ENCODE results near the gene JADE2. TPM values are rescaled to one million over a fixed set of nuclear protein-coding genes. Genes with fewer than 3 reads are reported as not detected.
A peak's percentile ranks its signal among the peaks of the same experiment; 100 is the strongest.
"Not testable (repeated sequence)": the region's sequence is repeated elsewhere in the genome, so short reads cannot be mapped to it uniquely, and the experiment has no call there.

JADE2 gene
- total and polyA plus RNA-seq, 2 donors (not counting 3 experiments of a cell fraction or from before 2014, with no cell fraction given), result 11.6 to 31.1 TPM

- H3K9me1 ChIP-seq (replicated peaks; ENCODE audit: control insufficient read depth, extremely low read depth, insufficient read depth, low read length), result no peaks in the 10 kb centered on the region
- intact Hi-C loops (cut with micrococcal nuclease), result loop anchor here (1.0 kb wide), 1 partner anchor 29 kb away; no protein-coding TSS in a partner anchor
- FAIRE-seq, result peak; percentile 84
- CTCF ChIA-PET, result interaction anchor here (1.0 to 2.3 kb wide), 6 partner anchors 9 to 31 kb away, joined by 5 to 17 read pairs (median 10); no protein-coding TSS in a partner anchor
- no peaks in the 10 kb centered on the region for H3K9me3 ChIP-seq (replicated peaks; ENCODE audit: control insufficient read depth, insufficient read depth, low read length)
- TF ChIP-seq MYC (IDR thresholded peaks at IDR 0.05; ENCODE audit: low read depth, low read length) (no peak), FOS (IDR thresholded peaks at IDR 0.05; ENCODE audit: borderline replicate concordance, insufficient read depth, low read length) (peak; percentile 83), JUN (IDR thresholded peaks at IDR 0.05; ENCODE audit: borderline replicate concordance, insufficient read depth, insufficient read length, low read depth) (peak; percentile 20), CTCF (IDR thresholded peaks at IDR 0.05; ENCODE audit: extremely low read depth in 1 of 2, insufficient read depth in 1 of 2, low read depth in 1 of 2, low read length in 2 of 2) (no peak), MAX (IDR thresholded peaks at IDR 0.05; ENCODE audit: insufficient read depth, insufficient read length) (no peak), POLR2AphosphoS5 (IDR thresholded peaks at IDR 0.05; ENCODE audit: insufficient read depth, low read depth, low read length) (peak; percentile 52), GATA2 (IDR thresholded peaks at IDR 0.05; ENCODE audit: insufficient read depth, insufficient read length, low read depth, low read length) (peak; percentile 66), EZH2 (IDR thresholded peaks at IDR 0.05; ENCODE audit: borderline replicate concordance, low read depth, low read length, severe bottlenecking) (no peak), POLR2A (IDR thresholded peaks at IDR 0.05; ENCODE audit: low read depth, low read length) (no peak)
- POLR2A ChIA-PET, result interaction anchor here (0.5 to 2.2 kb wide), 4 partner anchors 8 to 31 kb away, joined by 3 to 11 read pairs (median 4); no protein-coding TSS in a partner anchor
- H3K36me3 ChIP-seq (ENCODE audit: control insufficient read depth in 2 of 2, extremely low read depth in 1 of 2, insufficient read depth in 2 of 2, low read length in 2 of 2), result peaks cover 0 to 13% of the 10 kb centered on the region in 2 experiments
- H3K79me2 ChIP-seq (ENCODE audit: control insufficient read depth, insufficient read depth, low read length), result no peaks in the 10 kb centered on the region
- no peak overlapping the region for H2AFZ ChIP-seq (ENCODE audit: low read depth, low read length)
- H3K4me1 ChIP-seq (ENCODE audit: control insufficient read depth, extremely low read depth, insufficient read depth, low read length), result peaks cover 56% of the 10 kb centered on the region
- H3K27ac ChIP-seq (ENCODE audit: insufficient read depth, low read depth, low read length), result peak overlapping the region; percentile 88
- peak; percentile 91 for DNase-seq (ENCODE audit: low read depth, low spot score)
- no peaks in the 10 kb centered on the region for H3K27me3 ChIP-seq (ENCODE audit: control insufficient read depth in 2 of 2, insufficient read depth in 2 of 2, low read length in 2 of 2)
- H3K4me3 ChIP-seq (replicated peaks in 1 of 3; ENCODE audit: insufficient read depth in 1 of 3, low read depth in 1 of 3, low read length in 3 of 3), result no peak overlapping the region
- H4K20me1 ChIP-seq (replicated peaks; ENCODE audit: control insufficient read depth, extremely low read depth, insufficient read depth, low read length), result no peaks in the 10 kb centered on the region
- peak overlapping the region; percentile 5 for H3K4me2 ChIP-seq (ENCODE audit: insufficient read depth, low read length)
- BruUV-seq (replicated peaks), result no TSS peak
- peak overlapping the region; percentile 40 for H3K9ac ChIP-seq (replicated peaks; ENCODE audit: extremely low read depth, insufficient read depth, low read length)
- dilution Hi-C loops (cut with MboI; ENCODE audit: extremely low pct_ligation_motif_present, low sequenced_read_pairs), result no loop called here
Measured at GRCh38 chr5:134555890-134556311, 30.4 kb downstream of the JADE2 start.

- dilution Hi-C loops (cut with MboI; ENCODE audit: extremely low pct_ligation_motif_present, low sequenced_read_pairs), result not testable (repeated sequence)
Measured at GRCh38 chr5:134556588-134556987, 31.1 kb downstream of the JADE2 start.

More at GRCh38 chr5:134556588-134556987, 31.1 kb downstream of the JADE2 start:
- H3K4me3 ChIP-seq (replicated peaks in 1 of 3; ENCODE audit: insufficient read depth in 1 of 3, low read depth in 1 of 3, low read length in 3 of 3); H3K9ac ChIP-seq (replicated peaks; ENCODE audit: extremely low read depth, insufficient read depth, low read length); H3K79me2 ChIP-seq (ENCODE audit: control insufficient read depth, insufficient read depth, low read length); BruUV-seq (replicated peaks); H2AFZ ChIP-seq (ENCODE audit: low read depth, low read length); DNase-seq (ENCODE audit: low read depth, low spot score); H3K9me1 ChIP-seq (replicated peaks; ENCODE audit: control insufficient read depth, extremely low read depth, insufficient read depth, low read length); H3K9me3 ChIP-seq (replicated peaks; ENCODE audit: control insufficient read depth, insufficient read depth, low read length); H4K20me1 ChIP-seq (replicated peaks; ENCODE audit: control insufficient read depth, extremely low read depth, insufficient read depth, low read length); H3K27me3 ChIP-seq (ENCODE audit: control insufficient read depth in 2 of 2, insufficient read depth in 2 of 2, low read length in 2 of 2); H3K4me2 ChIP-seq (ENCODE audit: insufficient read depth, low read length); FAIRE-seq: not testable (repeated sequence)
- Histone ChIP-seq H3K36me3 (ENCODE audit: control insufficient read depth in 2 of 2, extremely low read depth in 1 of 2, insufficient read depth in 2 of 2, low read length in 2 of 2) (peaks cover 0 to 13% of the 10 kb centered on the region in 2 experiments), H3K4me1 (ENCODE audit: control insufficient read depth, extremely low read depth, insufficient read depth, low read length) (peaks cover 56% of the 10 kb centered on the region), H3K27ac (ENCODE audit: insufficient read depth, low read depth, low read length) (peak overlapping the region; percentile 88)
- intact Hi-C loops (cut with micrococcal nuclease), result loop anchor here (1.0 kb wide), 1 partner anchor 29 kb away; no protein-coding TSS in a partner anchor
- ChIA-PET POLR2A (interaction anchor here (0.5 to 2.2 kb wide), 4 partner anchors 9 to 32 kb away, joined by 3 to 11 read pairs (median 4); no protein-coding TSS in a partner anchor), CTCF (interaction anchor here (1.0 to 2.3 kb wide), 5 partner anchors 12 to 30 kb away, joined by 5 to 17 read pairs (median 11); no protein-coding TSS in a partner anchor)
